Endometrial microvascular endothelial cells (primary cell): ENCODE data around the gene PBX1. TPM values are rescaled to one million over a fixed set of nuclear protein-coding genes. Genes with fewer than 3 reads are reported as not detected.

Experiments used
- in situ Hi-C: cut with HindIII; loops from 2 replicates; pipeline ENCODE4 v1.10.0; 2017; ENCODE audit warnings: low sequenced_read_pairs, low pct_unique_long_range_greater_than_20kb; ENCODE audit errors: inconsistent ontology term
- total RNA-seq: library from RNA; depleted of rRNA; stranded (reverse); fragments of >200 nt; gene quantifications from one replicate; pipeline ENCODE4 v1.2.3, GENCODE V29; 2015; ENCODE audit errors: inconsistent ontology term

PBX1 gene
- total RNA-seq, 1 donor from 2014 or later = 3.1 TPM

- in situ Hi-C loops = no loop called here
These were observed 245.4 kb downstream of the PBX1 start for GRCh38 chr1:164804366-164804765.

- in situ Hi-C loops = no loop called here
These were observed 246.4 kb downstream of the PBX1 start for GRCh38 chr1:164805399-164805798.

GRCh38 chr1:164806531-164806930, 247.5 kb downstream of the PBX1 start:
- in situ Hi-C loops = no loop called here

- in situ Hi-C loops = no loop called here
These were observed 254.8 kb downstream of the PBX1 start for GRCh38 chr1:164813776-164814175.

- in situ Hi-C loops = no loop called here
These were observed 262.7 kb downstream of the PBX1 start for GRCh38 chr1:164821648-164822047.

- in situ Hi-C loops = no loop called here
These were observed 264.7 kb downstream of the PBX1 start for GRCh38 chr1:164823486-164824279.

- in situ Hi-C loops = no loop called here
These were observed 265.6 kb downstream of the PBX1 start for GRCh38 chr1:164824542-164824941.

GRCh38 chr1:164830628-164831027, 271.6 kb downstream of the PBX1 start:
- in situ Hi-C loops = no loop called here

GRCh38 chr1:164834641-164835040, 275.7 kb downstream of the PBX1 start:
- in situ Hi-C loops = no loop called here

GRCh38 chr1:164836614-164837018, 277.6 kb downstream of the PBX1 start:
- in situ Hi-C loops = no loop called here

GRCh38 chr1:164838786-164839185, 279.8 kb downstream of the PBX1 start:
- in situ Hi-C loops = no loop called here

GRCh38 chr1:164840936-164841335, 282.0 kb downstream of the PBX1 start:
- in situ Hi-C loops = no loop called here

- in situ Hi-C loops = no loop called here
These were observed 282.9 kb downstream of the PBX1 start for GRCh38 chr1:164841702-164842465.

GRCh38 chr1:164842870-164843269, 283.9 kb downstream of the PBX1 start:
- in situ Hi-C loops = no loop called here

GRCh38 chr1:164843743-164844500, 284.9 kb downstream of the PBX1 start:
- in situ Hi-C loops = no loop called here

GRCh38 chr1:164846731-164847691, 288.0 kb downstream of the PBX1 start:
- in situ Hi-C loops = no loop called here

- in situ Hi-C loops = no loop called here
These were observed 294.2 kb downstream of the PBX1 start for GRCh38 chr1:164853146-164853545.

- in situ Hi-C loops = no loop called here
These were observed 296.8 kb downstream of the PBX1 start for GRCh38 chr1:164855716-164856329.
